ENCODE results near the gene NOL4L. TPM values are rescaled to one million over a fixed set of nuclear protein-coding genes. Genes with fewer than 3 reads are reported as not detected.

Gene NOL4L
- polyA plus RNA-seq, 2 of the 4 experiments (the other 2 are of a cell fraction): 9.5 to 11.8 TPM

- DNase-seq (ENCODE audit: low read depth in 1 of 2, low spot score in 1 of 2) (no peak), ATAC-seq (no peak), FAIRE-seq (no peak)
- H3K4me3 ChIP-seq: no peak overlapping the region
- ChIA-PET POLR2A (no interaction called here), CTCF (interaction anchor here (0.7 to 2.5 kb wide), 7 partner anchors 9 to 98 kb away, joined by 3 to 12 read pairs (median 5); no protein-coding TSS in a partner anchor)
- TF ChIP-seq HEYL (CRISPR knock-in tag; IDR thresholded peaks at IDR 0.05) (no peak), GATA3 (IDR thresholded peaks at IDR 0.05; ENCODE audit: borderline replicate concordance) (no peak), FOSB (CRISPR knock-in tag; IDR thresholded peaks at IDR 0.05) (no peak), ZFP36 (IDR thresholded peaks at IDR 0.05; ENCODE audit: borderline replicate concordance, partially characterized antibody) (peak; percentile 18)
- 82% methylated on average over 6 of the region's 6 CpGs for WGBS (ENCODE audit: missing lambda C conversion rate)
- H3K4me1 ChIP-seq: peaks cover 11% of the 10 kb centered on the region
- H3K27ac ChIP-seq: peak overlapping the region; percentile 65 to 84; a peak in 4 of 6 replicates
- no peaks in the 10 kb centered on the region for H3K9me3 ChIP-seq
- H3K4me2 ChIP-seq: no peak overlapping the region
These were observed 11.8 kb downstream of the NOL4L start for GRCh38 chr20:32573167-32573851.

- Histone ChIP-seq H3K9me3 (no peaks in the 10 kb centered on the region), H3K27ac (0 out of 6 replicates have a peak overlapping the region, but pooled peaks of 1 of the 2 experiments have one; percentile 10), H3K4me3 (no peak overlapping the region), H3K4me2 (no peak overlapping the region), H3K4me1 (peaks cover 11% of the 10 kb centered on the region)
- no peak for ATAC-seq
- DNase-seq (ENCODE audit: low read depth in 1 of 2, low spot score in 1 of 2): no peak
- ChIA-PET POLR2A (no interaction called here), CTCF (interaction anchor here (1.2 to 2.5 kb wide), 4 partner anchors 15 to 81 kb away, joined by 5 to 12 read pairs (median 10); no protein-coding TSS in a partner anchor)
- 73% methylated on average over 15 of the region's 15 CpGs for WGBS (ENCODE audit: missing lambda C conversion rate)
- no peak for TF ChIP-seq GATA3 (IDR thresholded peaks at IDR 0.05; ENCODE audit: borderline replicate concordance)
- TF ChIP-seq HOXA7 (CRISPR knock-in tag; IDR thresholded peaks at IDR 0.05): no peak
- no peak for TF ChIP-seq CBX8 (IDR thresholded peaks at IDR 0.05)
- no peak for TF ChIP-seq ELK1 (IDR thresholded peaks at IDR 0.05; ENCODE audit: low read depth, low read length)
- TF ChIP-seq KDM1A (IDR thresholded peaks at IDR 0.05; ENCODE audit: low read depth): no peak
- no peak for TF ChIP-seq PHF8 (IDR thresholded peaks at IDR 0.05; ENCODE audit: borderline replicate concordance, low read depth)
- no peak for TF ChIP-seq CHD4 (IDR thresholded peaks at IDR 0.05; ENCODE audit: borderline replicate concordance)
- TF ChIP-seq USF2 (IDR thresholded peaks at IDR 0.05): no peak
- no peak for TF ChIP-seq HEYL (CRISPR knock-in tag; IDR thresholded peaks at IDR 0.05)
- TF ChIP-seq MAFK (IDR thresholded peaks at IDR 0.05; ENCODE audit: partially characterized antibody): no peak
- no peak for TF ChIP-seq HDAC2 (IDR thresholded peaks at IDR 0.05)
- no peak for TF ChIP-seq BCL3 (IDR thresholded peaks at IDR 0.05)
- TF ChIP-seq MYC (IDR thresholded peaks at IDR 0.05; ENCODE audit: borderline replicate concordance, low read length): no peak
- no peak for TF ChIP-seq RCOR1 (IDR thresholded peaks at IDR 0.05; ENCODE audit: low read depth, low read length)
- TF ChIP-seq HOXB5 (CRISPR knock-in tag; IDR thresholded peaks at IDR 0.05): no peak
- FAIRE-seq: no peak
These were observed 12.7 kb downstream of the NOL4L start for GRCh38 chr20:32572271-32572968.

GRCh38 chr20:32571566-32571965 lies 13.6 kb downstream of the NOL4L start:
- DNase-seq (ENCODE audit: low read depth in 1 of 2, low spot score in 1 of 2) (no peak), ATAC-seq (no peak), FAIRE-seq (no peak)
- H3K4me1 ChIP-seq: peaks cover 11% of the 10 kb centered on the region
- H3K27ac ChIP-seq: peak overlapping the region in 1 of 2 experiments; percentile 10; a peak in 1 of 6 replicates
- WGBS (ENCODE audit: missing lambda C conversion rate): 90% methylated on average over 5 of the region's 9 CpGs
- ChIA-PET POLR2A (no interaction called here), CTCF (interaction anchor here (2.5 kb wide), 1 partner anchor 81 kb away, joined by 12 read pairs; no protein-coding TSS in a partner anchor)
- no peak overlapping the region for H3K4me2 ChIP-seq
- H3K4me3 ChIP-seq: no peak overlapping the region
- H3K9me3 ChIP-seq: no peaks in the 10 kb centered on the region
- no peak for TF ChIP-seq BHLHE40 (IDR thresholded peaks at IDR 0.05; ENCODE audit: low read depth, low read length)
- TF ChIP-seq PBX3 (IDR thresholded peaks at IDR 0.05): no peak
- no peak for TF ChIP-seq RNF2 (IDR thresholded peaks at IDR 0.05; ENCODE audit: borderline replicate concordance, low read depth)
- no peak for TF ChIP-seq JUNB (IDR thresholded peaks at IDR 0.05)
- no peak for TF ChIP-seq JUN (IDR thresholded peaks at IDR 0.05)
- TF ChIP-seq ZNF302 (CRISPR knock-in tag; IDR thresholded peaks at IDR 0.05): no peak
- TF ChIP-seq POLR2A (IDR thresholded peaks at IDR 0.05; ENCODE audit: low read length): no peak
- TF ChIP-seq FOXS1 (CRISPR knock-in tag; IDR thresholded peaks at IDR 0.05): no peak
- no peak for TF ChIP-seq RCOR1 (IDR thresholded peaks at IDR 0.05; ENCODE audit: low read depth, low read length)
- no peak for TF ChIP-seq E2F6 (IDR thresholded peaks at IDR 0.05; ENCODE audit: borderline replicate concordance, low read depth)
- no peak for TF ChIP-seq HOXA7 (CRISPR knock-in tag; IDR thresholded peaks at IDR 0.05)
- TF ChIP-seq CBX8 (IDR thresholded peaks at IDR 0.05): no peak
- no peak for TF ChIP-seq KDM5A (IDR thresholded peaks at IDR 0.05)
- no peak for TF ChIP-seq CHD4 (IDR thresholded peaks at IDR 0.05; ENCODE audit: borderline replicate concordance)
- TF ChIP-seq EP300 (IDR thresholded peaks at IDR 0.05): no peak
